NCI-H1417 treated with DMSO at 0.1 percent for 48 hours (cell line): ENCODE measurements around the gene BROX.
"Not testable (repeated sequence)": the region's sequence is repeated elsewhere in the genome, so short reads cannot be mapped to it uniquely, and the experiment has no call there.

ENCODE experiments used
- DNase-seq: peaks from one replicate; lab custom pipeline; 2025; lab: John Stamatoyannopoulos, UW

BROX gene

GRCh38 chr1:222712253-222713090 lies at the start of gene BROX, which contains the start of gene AIDA:
TSS of gene BROX (plus strand) at chr1:222712564. CDS start at chr1:222715700, 3,136 bp downstream.
TSS of gene AIDA (minus strand) at chr1:222712491. CDS start at chr1:222712317, 174 bp downstream.
- DNase-seq: peak; percentile 67

- DNase-seq: no peak
These were observed 48.9 kb upstream of the BROX start for GRCh38 chr1:222663431-222663934.

GRCh38 chr1:222665964-222666363 lies 46.4 kb upstream of the BROX start:
- DNase-seq: no peak

- DNase-seq: not testable (repeated sequence)
These were observed 44.2 kb upstream of the BROX start for GRCh38 chr1:222668184-222668583.

- not testable (repeated sequence) for DNase-seq
These were observed 43.3 kb upstream of the BROX start for GRCh38 chr1:222669107-222669506.

- DNase-seq: no peak
These were observed 42.3 kb upstream of the BROX start for GRCh38 chr1:222670110-222670509.

GRCh38 chr1:222680080-222680479 lies 32.3 kb upstream of the BROX start:
- no peak for DNase-seq

- DNase-seq: no peak
These were observed 21.3 kb upstream of the BROX start for GRCh38 chr1:222691016-222691415.

GRCh38 chr1:222694927-222695326 lies 17.4 kb upstream of the BROX start:
- no peak for DNase-seq

- DNase-seq: no peak
These were observed 15.6 kb upstream of the BROX start for GRCh38 chr1:222696741-222697140.

GRCh38 chr1:222697203-222697602 lies 15.2 kb upstream of the BROX start:
- no peak for DNase-seq

- no peak for DNase-seq
These were observed 14.5 kb upstream of the BROX start for GRCh38 chr1:222697826-222698225.

GRCh38 chr1:222702210-222702609 lies 10.2 kb upstream of the BROX start:
- DNase-seq: no peak

GRCh38 chr1:222704260-222704659 lies 8.1 kb upstream of the BROX start:
- DNase-seq: no peak

GRCh38 chr1:222706815-222707214 lies 5.5 kb upstream of the BROX start:
- no peak for DNase-seq

- no peak for DNase-seq
These were observed 2.6 kb upstream of the BROX start for GRCh38 chr1:222709700-222710153.

- DNase-seq: no peak
These were observed 778 bp upstream of the BROX start for GRCh38 chr1:222711319-222712252.

- DNase-seq: peak; percentile 81
These were observed 962 bp downstream of the BROX start for GRCh38 chr1:222713091-222713961.

GRCh38 chr1:222716393-222716792 lies 4.0 kb downstream of the BROX start:
- DNase-seq: no peak

- no peak for DNase-seq
These were observed 16.4 kb downstream of the BROX start for GRCh38 chr1:222728746-222729145.

GRCh38 chr1:222730866-222731265 lies 18.5 kb downstream of the BROX start:
- no peak for DNase-seq
